ENCODE measurements around the gene GPSM1.

GPSM1 gene, protein sequence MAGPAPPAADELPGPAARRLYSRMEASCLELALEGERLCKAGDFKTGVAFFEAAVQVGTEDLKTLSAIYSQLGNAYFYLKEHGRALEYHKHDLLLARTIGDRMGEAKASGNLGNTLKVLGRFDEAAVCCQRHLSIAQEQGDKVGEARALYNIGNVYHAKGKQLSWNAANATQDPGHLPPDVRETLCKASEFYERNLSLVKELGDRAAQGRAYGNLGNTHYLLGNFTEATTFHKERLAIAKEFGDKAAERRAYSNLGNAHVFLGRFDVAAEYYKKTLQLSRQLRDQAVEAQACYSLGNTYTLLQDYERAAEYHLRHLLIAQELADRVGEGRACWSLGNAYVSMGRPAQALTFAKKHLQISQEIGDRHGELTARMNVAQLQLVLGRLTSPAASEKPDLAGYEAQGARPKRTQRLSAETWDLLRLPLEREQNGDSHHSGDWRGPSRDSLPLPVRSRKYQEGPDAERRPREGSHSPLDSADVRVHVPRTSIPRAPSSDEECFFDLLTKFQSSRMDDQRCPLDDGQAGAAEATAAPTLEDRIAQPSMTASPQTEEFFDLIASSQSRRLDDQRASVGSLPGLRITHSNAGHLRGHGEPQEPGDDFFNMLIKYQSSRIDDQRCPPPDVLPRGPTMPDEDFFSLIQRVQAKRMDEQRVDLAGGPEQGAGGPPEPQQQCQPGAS

DNA sequence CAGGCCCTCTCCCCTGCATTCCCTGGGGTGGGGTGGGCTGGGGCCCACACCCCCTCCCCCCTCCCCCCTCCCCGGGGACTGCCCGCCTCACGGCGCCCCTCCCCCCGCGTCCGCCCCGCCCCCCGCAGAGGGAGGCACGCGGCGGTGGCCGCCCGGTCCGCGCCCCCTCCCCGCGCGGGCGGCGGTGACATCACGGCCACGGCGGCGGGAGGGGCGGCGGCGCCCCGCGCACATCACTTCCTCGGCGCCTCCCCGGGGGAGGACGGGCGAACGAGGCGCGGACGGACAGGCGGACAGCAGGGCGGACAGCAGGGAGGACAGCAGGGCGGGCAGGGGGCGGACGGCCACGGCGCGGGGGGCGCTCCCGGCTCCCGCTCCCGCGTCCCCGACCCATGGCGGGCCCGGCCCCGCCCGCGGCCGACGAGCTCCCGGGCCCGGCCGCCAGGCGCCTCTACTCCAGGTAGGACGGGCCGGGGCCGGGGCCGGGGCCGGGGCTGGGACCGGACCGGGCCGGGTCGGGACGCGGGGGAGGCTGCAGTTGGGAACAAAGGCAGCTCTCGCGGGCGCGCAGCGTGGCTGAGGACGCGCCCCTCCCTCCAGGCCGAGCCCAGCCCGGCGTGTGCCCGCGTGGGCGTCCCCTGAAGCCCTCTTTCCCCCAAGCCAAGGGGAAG is at the start of gene GPSM1:
GPSM1 (plus strand) TSS at position 236 of the 671 bp plus-strand sequence; CDS start at position 393, 157 bp downstream.
- DNase-seq (ENCODE audit: low read depth): no peak

DNA sequence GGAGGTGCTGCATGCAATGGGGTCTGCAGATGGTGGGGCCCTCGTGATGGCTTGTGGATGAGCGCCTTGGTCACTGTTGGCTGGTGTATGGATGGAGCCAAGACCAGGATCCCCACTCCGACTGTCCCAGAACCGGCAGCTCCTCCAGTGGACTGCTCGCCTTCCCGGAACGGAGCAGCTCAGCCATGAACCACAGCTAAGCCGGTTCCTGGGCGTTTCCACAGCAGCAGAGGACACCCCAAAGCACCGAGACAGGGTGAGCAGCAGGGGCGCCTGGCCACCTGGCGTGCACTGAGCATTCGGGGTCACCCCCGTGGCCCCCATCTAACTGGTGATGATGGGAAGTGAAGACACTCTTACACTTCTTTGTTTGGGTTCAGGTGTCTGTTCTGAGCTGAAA is 49.6 kb upstream of the GPSM1 start:
- DNase-seq (ENCODE audit: low read depth): no peak

DNA sequence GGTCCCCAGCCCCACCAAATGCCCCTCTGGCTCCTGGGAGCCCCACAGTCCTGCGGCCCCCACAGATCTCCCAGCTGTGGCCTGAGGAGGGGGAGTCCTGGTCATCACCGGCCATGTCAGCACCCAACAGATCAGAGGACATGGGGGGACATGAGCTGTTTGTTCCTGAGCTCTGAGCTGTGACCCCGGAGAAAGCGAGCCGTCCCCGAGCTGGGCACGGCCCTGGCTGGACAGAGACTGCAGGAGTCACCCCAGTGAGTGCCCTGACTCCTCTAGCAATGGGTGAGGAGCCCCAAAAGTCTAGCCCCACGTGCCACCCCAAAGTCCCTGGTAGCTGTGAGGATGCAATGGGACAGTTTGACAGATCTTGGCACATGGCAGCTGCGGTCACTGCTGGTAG is 49.1 kb upstream of the GPSM1 start:
- no peak for DNase-seq (ENCODE audit: low read depth)

DNA sequence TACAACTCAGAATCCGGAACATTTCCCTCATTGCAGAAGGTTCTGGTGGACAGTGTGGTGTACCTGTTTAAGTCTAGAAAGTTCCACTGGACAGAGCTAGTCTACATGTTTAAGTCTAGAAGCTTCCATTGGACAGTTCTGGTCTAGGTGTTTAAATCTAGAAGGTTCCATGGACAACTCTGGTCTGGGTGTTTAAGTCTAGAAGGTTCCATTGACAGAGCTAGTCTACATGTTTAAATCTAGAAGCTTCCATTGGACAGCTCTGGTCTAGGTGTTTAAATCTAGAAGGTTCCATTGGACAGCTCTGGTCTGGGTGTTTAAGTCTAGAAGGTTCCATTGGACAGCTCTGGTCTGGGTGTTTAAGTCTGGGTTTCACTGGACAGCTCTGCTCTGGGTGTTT is 48.4 kb upstream of the GPSM1 start:
- no peak for DNase-seq (ENCODE audit: low read depth)

DNA sequence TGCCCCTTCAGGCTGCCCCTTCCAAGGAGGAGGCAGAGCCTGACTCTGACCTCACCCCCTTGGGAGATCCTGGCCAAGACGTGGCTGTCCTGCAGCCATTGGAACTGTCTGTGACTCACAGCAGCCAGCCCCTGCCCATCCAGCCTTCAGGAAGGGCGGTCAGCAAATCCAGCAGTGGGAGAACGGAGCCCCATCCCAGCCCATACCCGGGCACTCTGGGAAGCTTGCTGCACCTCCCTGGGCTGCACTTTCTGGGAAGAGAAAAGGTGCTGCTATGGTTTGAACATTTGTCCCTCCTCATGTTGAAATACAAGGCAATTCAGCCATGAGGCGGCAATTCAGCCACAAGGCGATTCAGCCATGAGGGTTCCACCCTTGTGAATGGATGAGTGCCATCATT is 47.9 kb upstream of the GPSM1 start:
- DNase-seq (ENCODE audit: low read depth): no peak

DNA sequence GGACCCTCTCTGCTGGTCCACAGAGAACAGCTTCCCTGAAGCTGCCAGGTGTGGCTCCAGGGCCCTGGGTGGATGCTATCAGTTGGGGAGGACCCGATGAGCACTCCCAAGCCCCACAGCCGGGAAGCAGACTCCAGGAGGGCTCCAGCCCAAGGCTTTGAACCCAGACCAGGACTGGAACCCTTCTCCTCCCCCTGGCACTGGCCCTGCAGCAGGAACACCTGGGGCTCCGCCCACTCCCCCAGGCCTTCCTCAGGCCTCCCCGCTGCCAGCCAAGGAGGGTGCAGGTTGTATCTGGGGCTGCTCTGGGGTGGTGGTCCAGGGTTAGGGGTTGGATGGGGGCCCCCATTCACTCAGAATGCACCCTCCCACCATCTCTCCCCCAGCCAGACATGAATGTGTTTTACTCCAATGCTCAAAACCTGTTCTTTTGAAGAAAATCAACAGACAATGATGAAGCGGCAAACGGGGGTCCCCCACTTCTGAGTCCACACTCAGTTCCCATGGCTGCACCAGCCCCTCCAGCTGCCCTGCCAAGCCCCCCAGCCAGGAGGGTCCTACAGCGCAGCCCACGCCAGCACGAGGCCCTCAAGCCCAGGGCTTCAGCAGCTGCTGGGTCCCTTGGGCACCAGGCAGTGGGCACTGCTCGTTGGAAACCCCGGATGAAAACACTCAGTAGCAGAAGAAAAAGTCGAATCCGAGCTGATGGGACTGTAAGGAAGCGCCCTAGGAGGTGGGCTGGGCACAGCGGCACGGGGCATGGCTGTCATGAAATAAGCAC is 46.6 kb upstream of the GPSM1 start:
- no peak for DNase-seq (ENCODE audit: low read depth)

DNA sequence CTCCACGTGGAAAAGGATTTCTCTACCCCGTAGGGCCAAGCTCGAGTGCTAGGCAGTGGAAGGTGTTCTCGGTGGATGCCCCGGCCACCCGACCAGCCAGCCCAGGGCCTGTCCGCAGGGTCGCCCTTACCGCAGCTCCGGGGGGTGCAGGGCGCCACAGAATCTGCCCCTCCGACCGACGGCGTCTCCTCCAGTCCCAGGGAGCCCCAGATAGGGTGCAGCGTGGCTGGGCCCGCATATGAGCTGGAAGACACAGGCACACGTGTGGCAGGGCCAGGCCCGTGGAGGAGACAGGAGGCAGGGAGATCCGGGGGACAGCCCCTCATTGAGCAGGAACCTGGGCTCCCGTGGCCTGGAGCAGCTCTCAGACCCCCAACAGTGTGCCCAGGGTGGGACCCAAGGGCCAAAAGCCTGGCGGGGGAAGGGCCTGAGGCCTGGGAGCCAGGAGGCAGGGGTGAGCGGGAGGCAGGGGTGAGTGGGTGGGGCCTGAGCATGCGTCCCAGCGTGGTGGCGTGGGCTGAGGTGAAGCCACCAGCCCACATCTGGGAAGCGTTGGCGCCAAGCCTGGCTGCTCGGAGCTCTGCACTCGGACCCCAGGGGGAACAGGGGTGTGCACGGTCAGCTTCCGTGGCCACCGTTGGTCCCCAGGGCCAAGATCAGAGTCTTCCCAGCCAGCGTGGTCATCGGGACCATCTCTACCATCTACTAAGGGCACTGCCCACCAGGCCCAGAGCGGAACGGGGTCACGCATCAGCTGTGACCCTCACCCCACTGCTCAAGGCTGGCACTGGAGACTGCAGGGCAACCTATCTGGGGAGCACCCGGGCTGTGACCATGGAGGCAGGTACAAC is 45.7 kb upstream of the GPSM1 start:
- no peak for DNase-seq (ENCODE audit: low read depth)

DNA sequence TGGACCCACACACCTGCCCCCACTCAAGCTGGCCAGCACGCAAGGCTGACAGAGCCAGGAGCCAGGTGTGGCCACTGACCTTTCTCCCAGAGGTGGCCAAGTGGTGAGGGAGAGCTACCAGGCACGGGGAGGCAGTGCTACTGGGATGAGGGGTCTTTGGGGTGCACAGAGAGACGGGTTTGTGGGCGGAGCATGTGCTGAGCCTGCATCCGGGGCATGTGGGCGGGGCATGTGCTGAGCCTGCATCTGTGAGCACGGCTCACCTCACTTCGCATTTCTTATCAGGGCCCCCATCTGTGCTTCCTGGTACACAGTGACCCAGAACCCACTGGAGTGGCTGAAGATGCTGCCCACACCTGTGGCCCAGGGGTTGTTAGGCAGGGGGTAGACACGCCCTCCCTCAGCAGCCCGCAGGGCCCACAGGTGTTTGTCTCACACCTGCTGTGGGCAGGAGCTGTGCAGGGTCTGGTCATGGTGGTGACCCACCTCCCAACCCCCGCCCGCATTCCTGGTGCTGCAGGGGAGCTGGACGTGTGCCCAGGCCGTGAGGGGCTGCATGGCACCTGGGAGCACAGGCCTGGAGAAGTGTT is 45.0 kb upstream of the GPSM1 start:
- no peak for DNase-seq (ENCODE audit: low read depth)

DNA sequence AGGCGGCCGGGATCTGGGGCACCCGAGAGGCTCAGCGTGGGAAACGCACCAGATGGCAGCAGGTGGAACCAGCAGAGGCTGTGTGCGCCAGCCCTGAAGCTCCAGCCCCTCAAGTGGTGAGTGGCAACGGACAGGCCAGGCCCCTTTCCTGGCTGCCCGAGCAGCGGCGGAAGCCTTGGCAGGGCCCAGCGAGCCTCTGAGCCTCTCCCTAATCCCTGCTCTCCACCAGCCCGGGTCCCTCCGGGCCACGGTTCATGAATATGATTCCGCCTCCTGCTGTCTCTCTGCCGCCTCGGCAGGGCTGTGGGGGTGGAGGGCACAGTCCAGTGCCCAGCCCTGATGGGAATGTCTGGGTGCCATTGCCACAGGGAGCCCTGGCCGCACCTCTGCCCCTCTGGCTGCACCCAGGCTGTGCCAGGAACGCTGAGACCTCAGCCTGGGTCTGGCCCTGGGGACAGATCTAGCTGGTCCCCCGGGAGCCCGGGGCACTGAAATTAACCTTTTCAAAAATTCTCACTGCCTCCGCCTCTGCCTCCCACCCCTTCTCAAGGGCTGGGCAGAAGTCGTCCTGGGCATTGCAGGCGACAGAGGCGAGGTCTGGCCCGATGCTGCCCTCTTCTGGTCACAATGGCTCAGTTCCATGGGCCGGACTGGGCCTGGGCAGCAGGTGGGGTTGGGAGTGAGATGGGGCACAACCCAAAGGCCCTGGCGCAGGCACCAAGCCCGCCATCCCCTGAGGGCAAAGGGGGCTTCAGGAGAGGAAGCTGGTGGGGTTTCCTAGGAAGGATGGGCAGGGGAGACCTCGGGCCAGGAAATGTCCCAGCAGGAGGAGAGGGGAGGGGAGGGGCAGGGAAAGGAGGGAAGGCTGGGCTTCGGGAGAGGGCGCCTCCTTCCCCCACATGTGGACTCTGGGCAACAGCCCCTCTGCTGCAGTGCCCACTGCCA is 43.8 kb upstream of the GPSM1 start:
- DNase-seq (ENCODE audit: low read depth): peak; percentile 52

DNA sequence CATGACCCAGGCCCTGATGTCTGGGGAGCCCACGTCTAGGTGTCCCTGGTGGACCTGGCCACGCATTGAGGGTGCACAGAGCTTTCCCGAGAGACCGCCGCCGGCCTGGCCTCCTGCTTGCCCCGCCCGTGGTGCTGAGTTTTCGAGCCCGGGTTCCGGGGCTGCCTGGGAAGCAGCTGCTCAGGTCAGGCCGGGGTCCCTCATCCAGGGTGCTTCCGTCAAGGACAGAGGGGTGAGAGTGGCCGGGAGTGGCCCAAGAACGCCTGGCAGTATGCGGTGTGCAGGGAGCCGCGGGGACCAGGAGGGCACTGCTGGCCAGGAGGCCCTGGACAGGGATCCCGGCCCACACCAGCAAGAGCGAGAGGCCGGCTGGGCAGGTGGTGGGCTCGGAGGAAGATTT is 43.0 kb upstream of the GPSM1 start:
- no peak for DNase-seq (ENCODE audit: low read depth)

DNA sequence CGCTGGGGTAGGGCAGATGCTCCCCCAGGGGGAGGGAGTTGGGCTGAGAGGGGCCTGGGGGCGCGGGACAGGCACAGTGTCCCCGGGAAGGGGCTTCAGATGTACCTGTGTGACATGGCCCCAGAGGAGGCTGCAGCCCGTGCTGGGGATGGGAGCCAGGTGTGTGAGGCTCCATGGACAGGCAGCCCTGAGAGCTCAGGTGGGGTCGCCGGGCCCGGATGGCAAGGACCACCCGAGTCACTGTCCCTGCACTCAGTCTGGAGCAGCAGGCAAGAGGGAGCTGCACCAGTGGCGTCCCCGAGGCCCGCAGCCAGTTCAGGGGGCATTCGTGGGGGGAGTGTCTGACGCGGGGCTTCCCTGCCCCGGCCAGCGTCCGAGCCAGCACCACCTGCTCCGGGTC is 42.4 kb upstream of the GPSM1 start:
- DNase-seq (ENCODE audit: low read depth): no peak

DNA sequence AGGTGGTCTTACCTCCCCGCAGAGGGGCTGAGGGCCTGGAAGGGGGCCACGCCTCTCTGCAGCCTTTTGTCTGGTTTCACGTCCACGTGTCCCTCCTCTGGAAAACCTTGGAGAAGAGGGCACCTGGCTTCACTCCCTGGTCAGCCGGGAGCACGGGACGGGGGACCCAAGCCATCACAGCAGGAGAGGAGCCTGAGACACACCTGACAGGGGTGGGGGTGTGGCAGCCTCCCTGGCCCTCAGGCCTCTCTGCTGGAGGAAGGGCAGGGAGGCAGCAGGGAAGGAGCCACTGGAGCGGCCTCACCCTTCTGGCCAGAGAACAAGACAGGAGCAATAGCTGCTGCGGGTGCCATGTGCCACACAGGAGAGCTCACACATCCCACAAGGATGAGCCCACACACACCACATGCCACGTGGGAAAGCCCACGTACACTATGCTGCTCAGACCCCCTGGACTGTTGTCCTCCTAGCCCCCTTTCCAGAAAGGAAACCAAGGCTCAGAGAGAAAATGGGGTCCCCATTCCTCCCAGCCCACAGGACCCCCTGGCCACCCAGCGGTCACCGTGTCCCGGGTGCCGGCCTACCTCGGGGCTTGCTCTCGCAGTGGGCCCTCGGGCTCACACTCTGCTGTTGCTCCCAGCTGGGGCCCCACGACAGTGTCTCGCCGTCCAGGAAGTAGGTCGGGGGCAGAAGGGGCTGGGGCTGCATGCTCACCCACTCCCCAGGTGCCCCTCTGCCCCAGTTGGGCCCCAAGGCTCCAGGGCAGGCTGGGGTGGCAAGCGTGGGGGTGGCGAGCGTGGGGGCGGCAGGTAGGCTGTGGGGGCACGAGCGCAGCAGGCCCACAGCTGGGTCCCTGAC is 41.6 kb upstream of the GPSM1 start:
- no peak for DNase-seq (ENCODE audit: low read depth)

DNA sequence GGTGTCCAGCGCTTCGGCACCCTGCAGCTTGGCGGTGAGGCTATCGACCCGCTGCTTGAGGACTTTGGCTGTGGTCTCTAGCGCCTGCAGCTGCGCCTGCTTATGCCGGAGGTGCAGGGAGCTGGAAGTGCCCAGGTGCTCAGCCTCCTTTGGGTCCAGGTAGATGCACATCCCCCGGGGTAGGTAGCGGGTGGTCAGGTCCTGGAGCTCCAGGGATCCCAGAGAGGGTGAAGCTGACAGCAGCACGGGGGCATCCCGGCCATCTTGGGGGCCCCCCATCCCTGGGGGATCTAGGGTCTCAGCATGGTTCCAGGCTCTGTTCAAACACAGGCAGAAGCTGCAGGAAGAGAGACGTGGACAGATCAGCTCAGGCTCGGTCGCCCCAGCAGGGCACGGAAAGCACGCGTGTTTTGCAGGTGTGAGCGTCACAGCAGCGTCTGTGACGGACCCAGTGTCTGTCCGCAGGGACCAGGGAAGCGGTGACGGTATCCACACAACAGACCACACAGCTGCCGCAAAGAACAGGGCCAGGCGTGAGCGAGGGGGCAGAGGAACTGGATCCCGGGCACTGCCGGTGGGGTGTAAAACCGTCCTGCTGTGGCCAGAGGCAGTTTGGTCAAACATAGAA is 40.9 kb upstream of the GPSM1 start:
- DNase-seq (ENCODE audit: low read depth): no peak

DNA sequence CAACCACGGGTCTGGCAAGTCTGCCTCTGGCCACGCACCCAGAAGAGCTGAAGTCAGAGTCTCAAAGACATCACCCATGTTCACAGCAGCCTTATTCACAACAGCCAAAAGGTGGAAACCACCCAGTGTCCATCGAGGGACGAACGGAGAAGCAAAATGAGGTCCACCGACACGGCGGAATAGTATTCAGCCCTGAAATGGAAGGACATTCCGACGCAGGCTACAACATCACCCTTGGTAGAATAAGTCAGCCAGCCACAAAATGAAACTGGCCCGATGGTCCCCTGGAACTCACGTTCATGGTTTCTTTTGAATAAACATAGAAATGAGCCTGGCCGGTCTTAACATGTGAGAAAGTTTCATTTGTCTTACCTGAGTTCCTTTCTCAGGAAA is 40.4 kb upstream of the GPSM1 start:
- no peak for DNase-seq (ENCODE audit: low read depth)

DNA sequence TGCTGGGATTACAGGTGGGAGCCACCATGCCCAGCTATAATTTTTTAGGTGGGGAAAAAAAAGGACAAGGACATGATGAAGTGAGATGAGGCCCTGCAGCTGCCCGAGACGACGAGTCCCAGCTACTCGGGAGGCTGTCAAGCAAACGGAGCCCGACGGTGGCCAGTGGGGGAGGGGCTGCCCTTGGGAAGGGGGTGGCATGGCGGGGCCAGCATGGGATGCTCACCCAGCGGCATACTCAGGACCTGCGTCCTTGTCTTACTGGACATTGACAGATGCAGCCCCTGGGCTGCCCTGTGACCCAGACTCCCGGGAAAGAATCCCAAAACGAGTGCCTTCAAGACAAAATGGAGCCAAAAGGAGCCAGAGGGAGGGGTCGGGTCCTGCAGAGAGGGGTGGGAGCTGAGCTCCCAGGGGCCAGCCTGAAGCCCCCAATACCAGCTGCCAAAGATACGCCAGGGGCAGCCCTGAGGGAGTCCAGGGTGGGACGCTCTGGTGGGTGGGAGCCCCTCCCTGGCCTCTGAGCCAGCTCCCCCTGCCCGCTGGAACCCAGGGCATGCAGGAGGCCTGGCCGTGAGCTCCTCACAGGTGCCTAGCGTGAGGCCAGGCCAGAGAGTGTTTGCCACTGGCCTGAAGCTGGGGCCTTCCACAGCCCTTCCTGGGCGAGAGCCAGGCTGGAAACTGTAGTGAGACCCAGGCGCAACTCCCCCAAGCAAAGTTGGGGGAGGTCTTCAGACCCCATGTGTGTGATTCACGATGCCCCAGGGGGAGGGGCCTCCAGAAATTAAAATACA is 39.2 kb upstream of the GPSM1 start:
- DNase-seq (ENCODE audit: low read depth): no peak

DNA sequence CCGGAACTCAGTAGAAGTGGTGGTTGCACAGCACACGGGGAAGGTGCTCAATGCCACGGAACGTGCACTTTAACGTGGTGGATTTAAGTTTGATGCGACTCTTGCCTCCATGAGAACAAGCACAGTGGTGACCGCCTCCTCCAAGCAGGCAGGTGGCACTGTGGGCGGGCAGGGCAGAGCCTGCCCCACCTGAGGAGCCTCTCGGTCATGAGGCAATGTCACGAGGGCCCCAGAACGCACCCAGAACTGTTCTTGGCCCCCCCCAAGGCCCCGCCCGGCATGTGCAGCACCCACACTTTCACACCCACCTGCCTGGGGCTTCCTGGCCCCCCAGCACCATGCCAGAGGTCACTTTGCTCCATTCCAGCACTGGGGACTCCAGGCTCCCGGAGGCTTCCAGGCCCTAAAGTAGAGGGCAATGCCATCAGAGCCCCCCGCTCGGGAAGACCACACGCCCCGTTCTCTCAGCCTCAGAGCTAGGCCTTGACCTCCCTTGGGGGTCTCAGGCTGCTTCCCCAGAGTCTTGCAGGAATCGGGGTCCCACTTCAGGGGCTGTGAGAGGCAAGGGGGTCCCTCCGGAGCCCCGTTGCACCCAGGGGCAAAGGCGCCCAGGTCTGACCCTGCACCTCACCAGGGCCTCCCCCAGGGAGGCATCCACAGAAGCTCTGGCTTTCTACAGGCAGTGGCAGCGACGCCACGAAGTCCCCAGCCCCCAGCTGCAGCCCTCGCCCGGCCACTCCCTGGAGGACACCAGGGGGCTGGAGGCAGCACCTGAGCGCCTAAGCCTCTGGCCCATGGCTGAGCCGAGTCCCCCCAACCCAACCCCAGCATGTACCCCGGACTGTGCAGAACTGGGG is 37.5 kb upstream of the GPSM1 start:
- no peak for DNase-seq (ENCODE audit: low read depth)

All from stimulated activated CD8-positive, alpha-beta memory T cell treated with anti-CD3 and anti-CD28 coated beads, Interleukin-15, amount 100 ng/mL, for 1 hour (primary cell).